Cardiac fibroblast (primary cell): ENCODE data around the gene STK32C.

Experiments
- DNase-seq, 2 donors: peaks; one replicate each; pipeline versions ENCODE4 v3.0.0 to v3.0.0-alpha.2; 2010; ENCODE audit warnings: low read depth in 2 of 2
- H3K4me3 ChIP-seq, 2 donors: replicated peaks in 1 of 2; 1 replicate in 1 of 2; 2 replicates in 1 of 2; pipeline ENCODE4 v1.5.1; 2011; ENCODE audit warnings: low read depth in 2 of 2, low read length in 2 of 2, mild to moderate bottlenecking in 2 of 2, moderate library complexity in 1 of 2
- TF ChIP-seq, protein P1 (sequence below): IDR thresholded peaks from one replicate; pipeline ENCODE4 v1.5.1; 2011; ENCODE audit warnings: low read depth, mild to moderate bottlenecking, low read length, inconsistent platforms

Gene STK32C

DNA sequence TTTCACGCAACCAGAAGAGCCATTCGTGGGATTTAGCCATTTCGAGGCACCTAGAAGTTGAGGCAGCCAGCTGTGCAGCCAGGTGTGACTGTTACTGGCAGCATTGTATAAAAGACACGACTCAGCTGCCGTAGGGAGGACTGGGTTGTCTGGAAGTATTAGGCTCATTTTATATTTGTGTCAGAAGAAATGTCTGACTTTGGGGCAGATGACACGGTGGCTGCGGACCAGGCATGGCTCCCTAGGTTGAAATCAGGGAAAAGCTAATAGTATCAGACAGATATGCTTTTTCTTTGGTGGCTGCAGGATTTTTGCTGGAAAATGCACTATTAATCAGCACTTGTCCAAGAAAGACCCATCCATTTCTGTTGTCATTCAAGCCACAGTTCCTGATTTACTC lies 125.2 kb downstream of the STK32C start:
- no peak for DNase-seq
- TF ChIP-seq, protein P1, sequence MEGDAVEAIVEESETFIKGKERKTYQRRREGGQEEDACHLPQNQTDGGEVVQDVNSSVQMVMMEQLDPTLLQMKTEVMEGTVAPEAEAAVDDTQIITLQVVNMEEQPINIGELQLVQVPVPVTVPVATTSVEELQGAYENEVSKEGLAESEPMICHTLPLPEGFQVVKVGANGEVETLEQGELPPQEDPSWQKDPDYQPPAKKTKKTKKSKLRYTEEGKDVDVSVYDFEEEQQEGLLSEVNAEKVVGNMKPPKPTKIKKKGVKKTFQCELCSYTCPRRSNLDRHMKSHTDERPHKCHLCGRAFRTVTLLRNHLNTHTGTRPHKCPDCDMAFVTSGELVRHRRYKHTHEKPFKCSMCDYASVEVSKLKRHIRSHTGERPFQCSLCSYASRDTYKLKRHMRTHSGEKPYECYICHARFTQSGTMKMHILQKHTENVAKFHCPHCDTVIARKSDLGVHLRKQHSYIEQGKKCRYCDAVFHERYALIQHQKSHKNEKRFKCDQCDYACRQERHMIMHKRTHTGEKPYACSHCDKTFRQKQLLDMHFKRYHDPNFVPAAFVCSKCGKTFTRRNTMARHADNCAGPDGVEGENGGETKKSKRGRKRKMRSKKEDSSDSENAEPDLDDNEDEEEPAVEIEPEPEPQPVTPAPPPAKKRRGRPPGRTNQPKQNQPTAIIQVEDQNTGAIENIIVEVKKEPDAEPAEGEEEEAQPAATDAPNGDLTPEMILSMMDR, result no peak
- no peak overlapping the region for H3K4me3 ChIP-seq

- DNase-seq, result no peak
- TF ChIP-seq, protein P1, result no peak
- H3K4me3 ChIP-seq, result no peak overlapping the region
Measured at GRCh38 chr10:132181691-132182425, 125.9 kb downstream of the STK32C start.

- no peak for DNase-seq
- TF ChIP-seq, protein P1, result no peak
- no peak overlapping the region for H3K4me3 ChIP-seq
Measured at GRCh38 chr10:132180736-132181135, 127.0 kb downstream of the STK32C start.

DNA sequence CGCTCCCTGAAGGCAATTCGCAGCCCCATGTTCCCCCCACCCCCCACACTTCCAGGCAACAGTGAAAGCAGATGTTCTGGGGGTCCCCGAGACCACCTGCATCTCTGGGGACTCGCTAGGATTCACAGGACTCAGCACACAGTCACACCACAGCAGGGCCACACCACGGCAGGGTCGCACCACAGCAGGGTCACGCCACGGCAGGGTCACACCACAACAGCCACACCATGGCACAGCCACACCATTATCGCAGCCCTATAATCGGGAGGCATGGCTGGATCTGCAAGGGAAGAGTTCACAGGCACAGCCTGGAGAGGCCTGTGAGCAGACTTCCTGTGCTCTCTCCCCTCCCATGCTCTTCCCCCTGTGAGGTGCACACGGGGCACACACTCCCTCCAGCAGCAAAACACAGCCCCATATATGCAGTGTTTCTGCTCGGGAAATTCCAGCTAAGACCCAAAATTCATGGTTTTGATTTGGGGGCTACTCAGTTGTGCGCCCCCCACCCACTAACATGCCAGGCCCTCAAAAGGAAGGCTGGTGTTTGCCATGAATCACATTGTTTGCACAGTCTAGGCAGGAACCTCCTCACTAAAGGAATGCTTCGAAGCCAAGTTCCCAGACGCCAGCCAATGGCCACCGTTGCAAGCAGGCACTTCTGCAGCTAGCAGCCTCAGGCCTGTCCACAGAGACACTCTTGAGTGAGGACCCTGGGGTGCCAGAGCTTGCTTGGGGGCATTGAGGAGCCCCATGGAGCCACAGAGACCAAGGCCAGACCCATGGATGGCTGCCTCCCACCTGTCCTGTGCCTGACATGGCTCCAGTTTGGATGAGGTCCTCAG lies 128.0 kb downstream of the STK32C start:
- no peak for DNase-seq
- TF ChIP-seq, protein P1, result no peak
- no peak overlapping the region for H3K4me3 ChIP-seq

DNA sequence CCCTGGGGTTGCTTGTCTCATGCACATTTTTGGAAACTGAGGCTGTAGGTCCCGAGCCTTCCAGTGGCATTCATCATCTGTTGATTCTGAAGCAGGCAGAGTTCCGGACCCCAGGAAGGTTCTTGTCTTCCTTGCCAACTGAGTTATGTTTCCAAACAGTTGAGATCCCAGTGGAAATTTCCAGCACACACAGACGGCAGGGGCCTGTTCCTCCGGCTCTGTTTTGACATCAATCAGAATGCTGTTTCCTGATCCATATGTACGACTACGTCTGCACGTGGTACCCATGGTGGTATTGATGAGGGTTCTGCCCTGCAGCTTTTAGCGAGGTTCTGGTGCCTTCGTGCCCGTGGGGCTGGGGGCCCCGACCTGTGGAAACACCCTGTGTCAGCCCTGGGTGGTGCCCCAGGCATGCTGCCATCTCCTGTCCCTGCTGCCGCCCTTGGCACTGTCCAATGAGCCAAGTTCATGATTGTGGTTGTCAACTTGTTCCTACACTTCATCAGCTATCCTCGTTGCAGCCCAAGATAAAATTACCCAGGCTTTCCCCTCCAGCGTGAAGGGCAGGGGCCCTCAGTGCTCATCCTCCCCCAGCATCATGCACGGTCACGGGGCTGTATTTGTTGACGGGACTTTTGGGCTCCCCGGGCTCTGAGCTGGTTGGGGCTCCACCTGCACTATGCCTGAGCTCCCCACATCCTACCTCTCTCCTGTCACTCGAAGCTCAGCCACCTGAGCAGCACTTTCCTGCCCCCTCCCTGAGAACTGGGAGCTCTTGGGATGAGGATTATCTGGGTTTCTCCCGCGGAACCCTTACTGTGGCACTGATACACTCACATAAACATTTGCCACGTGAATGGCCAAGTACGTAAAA lies 128.8 kb downstream of the STK32C start:
- no peak overlapping the region for H3K4me3 ChIP-seq
- no peak for DNase-seq
- TF ChIP-seq, protein P1, result no peak

DNA sequence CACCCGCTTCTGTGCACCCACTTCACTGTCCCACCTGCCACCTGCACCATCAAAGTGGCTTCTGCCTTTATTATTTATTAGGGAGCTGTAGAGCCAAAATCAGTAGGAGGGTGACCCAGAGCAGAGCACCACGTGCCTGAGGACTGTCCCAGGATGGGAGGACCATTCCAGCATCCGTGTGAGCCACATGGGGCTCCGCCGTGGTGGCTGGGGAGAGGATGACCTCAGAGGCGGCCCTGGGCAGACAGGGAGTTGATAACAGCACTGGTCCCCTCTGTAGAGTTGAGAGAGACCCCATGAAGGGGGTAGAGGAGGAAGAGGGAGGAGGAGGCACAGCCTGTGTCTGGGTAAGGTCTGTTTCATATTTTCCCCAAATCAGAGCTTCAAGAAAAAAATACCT lies 129.7 kb downstream of the STK32C start:
- TF ChIP-seq, protein P1, result no peak
- no peak overlapping the region for H3K4me3 ChIP-seq

More for the DNA sequence above, 129.7 kb downstream of the STK32C start:
- no peak for DNase-seq
